Erythroblast (primary cell): ENCODE data around the gene SQOR.

Experiments used
- GATA1 ChIP-seq: IDR thresholded peaks from 2 replicates; pipeline ENCODE4 v1.6.1; 2011; ENCODE audit warnings: low read depth, mild to moderate bottlenecking, control low read depth, low read length, moderate library complexity
- POLR2A ChIP-seq: IDR thresholded peaks from 2 replicates; pipeline ENCODE4 v1.6.1; 2011; ENCODE audit warnings: mild to moderate bottlenecking, low read length

- no peak for TF ChIP-seq POLR2A
- TF ChIP-seq GATA1: no peak
Measured at GRCh38 chr15:45588219-45588875, 46.5 kb upstream of the SQOR start.
